Chondrocyte (in vitro differentiated cells): ENCODE data around the gene TTBK2. TPM values are rescaled to one million over a fixed set of nuclear protein-coding genes. Genes with fewer than 3 reads are reported as not detected.

Experiments used
- DNase-seq: peaks from one replicate; pipeline ENCODE4 v3.0.0; 2021; ENCODE audit warnings: mixed read lengths, low spot score
- H3K27ac Mint-ChIP-seq: one replicate; pipeline ENCODE4 v1.8.0; 2021; ENCODE audit warnings: mild to moderate bottlenecking, moderate library complexity, mixed read lengths; ENCODE audit not compliant: unreplicated experiment
- H3K27me3 Mint-ChIP-seq: 2 replicates; pipeline ENCODE4 v1.8.0; 2021; ENCODE audit warnings: low read depth, mixed read lengths
- H3K36me3 Mint-ChIP-seq: 2 replicates; pipeline ENCODE4 v1.8.0; 2021; ENCODE audit warnings: low read depth, mixed read lengths
- H3K4me1 Mint-ChIP-seq: 2 replicates; pipeline ENCODE4 v1.8.0; 2021; ENCODE audit warnings: low read depth, mild to moderate bottlenecking, mixed read lengths
- H3K4me3 Mint-ChIP-seq: one replicate; pipeline ENCODE4 v1.8.0; 2021; ENCODE audit warnings: mild to moderate bottlenecking, moderate library complexity, mixed read lengths; ENCODE audit not compliant: unreplicated experiment
- H3K9me3 Mint-ChIP-seq: 2 replicates; pipeline ENCODE4 v1.8.0; 2021; ENCODE audit warnings: low read depth, mixed read lengths
- CTCF ChIP-seq: fragments of 200-600 bp; sonication (generic); IDR thresholded peaks from 2 replicates; pipeline ENCODE4 v1.5.0; 2021; ENCODE audit warnings: antibody characterized with exemption, mild to moderate bottlenecking, moderate library complexity
- total RNA-seq: library from RNA; stranded (reverse); gene quantifications from 3 replicates; pipeline ENCODE4 v1.2.1, GENCODE V29; 2021

TTBK2 gene
- total RNA-seq, 1 donor from 2014 or later, result 19.7 TPM

GRCh38 chr15:42760759-42761158, 159.8 kb downstream of the TTBK2 start:
- peaks cover 28% of the 10 kb centered on the region for H3K9me3 Mint-ChIP-seq
- no peaks in the 10 kb centered on the region for H3K27me3 Mint-ChIP-seq
- TF ChIP-seq CTCF, result no peak
- H3K27ac Mint-ChIP-seq, result no peak overlapping the region
- no peak overlapping the region for H3K4me3 Mint-ChIP-seq
- peaks cover 11% of the 10 kb centered on the region for H3K4me1 Mint-ChIP-seq
- peaks cover 24% of the 10 kb centered on the region for H3K36me3 Mint-ChIP-seq
- DNase-seq, result no peak

- Mint-ChIP-seq H3K4me3 (no peak overlapping the region), H3K9me3 (peaks cover 23% of the 10 kb centered on the region), H3K27me3 (no peaks in the 10 kb centered on the region), H3K27ac (no peak overlapping the region), H3K4me1 (peaks cover 2% of the 10 kb centered on the region), H3K36me3 (peaks cover 20% of the 10 kb centered on the region)
- no peak for TF ChIP-seq CTCF
- DNase-seq, result no peak
Measured at GRCh38 chr15:42759093-42759492, 161.5 kb downstream of the TTBK2 start.

- Mint-ChIP-seq H3K27ac (no peak overlapping the region), H3K27me3 (no peaks in the 10 kb centered on the region), H3K4me1 (no peaks in the 10 kb centered on the region), H3K36me3 (peaks cover 32% of the 10 kb centered on the region), H3K9me3 (peaks cover 6% of the 10 kb centered on the region), H3K4me3 (no peak overlapping the region)
- TF ChIP-seq CTCF, result no peak
- DNase-seq, result no peak
Measured at GRCh38 chr15:42750306-42750705, 170.3 kb downstream of the TTBK2 start.

- Mint-ChIP-seq H3K4me1 (no peaks in the 10 kb centered on the region), H3K4me3 (no peak overlapping the region), H3K27me3 (no peaks in the 10 kb centered on the region), H3K9me3 (peaks cover 6% of the 10 kb centered on the region), H3K36me3 (peaks cover 35% of the 10 kb centered on the region), H3K27ac (no peak overlapping the region)
- DNase-seq, result no peak
- TF ChIP-seq CTCF, result no peak
Measured at GRCh38 chr15:42749266-42749665, 171.3 kb downstream of the TTBK2 start.

GRCh38 chr15:42744195-42744594, 176.4 kb downstream of the TTBK2 start:
- Mint-ChIP-seq H3K4me3 (no peak overlapping the region), H3K9me3 (no peaks in the 10 kb centered on the region), H3K36me3 (peaks cover 12% of the 10 kb centered on the region), H3K27ac (no peak overlapping the region), H3K4me1 (peaks cover 13% of the 10 kb centered on the region), H3K27me3 (no peaks in the 10 kb centered on the region)
- no peak for TF ChIP-seq CTCF
- DNase-seq, result no peak
